ENCODE results near the gene NAP1L1.

DNA sequence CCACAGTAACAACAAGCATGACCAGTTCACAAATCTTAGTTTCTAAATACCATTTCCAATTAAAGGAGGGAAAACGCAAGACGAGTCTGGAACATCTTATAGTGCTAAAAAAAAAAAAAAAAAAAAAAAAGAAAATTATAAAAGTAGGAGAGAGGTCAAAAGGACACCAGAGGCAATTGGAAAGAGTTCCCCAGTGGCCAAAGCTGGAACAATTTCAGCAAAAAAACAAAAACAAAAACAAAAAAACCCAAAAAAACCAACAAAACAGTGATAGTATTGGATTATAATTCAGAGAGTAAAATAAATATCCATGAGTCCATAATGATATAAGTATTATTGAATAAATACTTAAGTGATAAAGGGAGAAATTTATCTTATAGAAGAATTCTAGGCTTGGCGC is 10.3 kb upstream of the NAP1L1 start:
- TF ChIP-seq, protein P1, sequence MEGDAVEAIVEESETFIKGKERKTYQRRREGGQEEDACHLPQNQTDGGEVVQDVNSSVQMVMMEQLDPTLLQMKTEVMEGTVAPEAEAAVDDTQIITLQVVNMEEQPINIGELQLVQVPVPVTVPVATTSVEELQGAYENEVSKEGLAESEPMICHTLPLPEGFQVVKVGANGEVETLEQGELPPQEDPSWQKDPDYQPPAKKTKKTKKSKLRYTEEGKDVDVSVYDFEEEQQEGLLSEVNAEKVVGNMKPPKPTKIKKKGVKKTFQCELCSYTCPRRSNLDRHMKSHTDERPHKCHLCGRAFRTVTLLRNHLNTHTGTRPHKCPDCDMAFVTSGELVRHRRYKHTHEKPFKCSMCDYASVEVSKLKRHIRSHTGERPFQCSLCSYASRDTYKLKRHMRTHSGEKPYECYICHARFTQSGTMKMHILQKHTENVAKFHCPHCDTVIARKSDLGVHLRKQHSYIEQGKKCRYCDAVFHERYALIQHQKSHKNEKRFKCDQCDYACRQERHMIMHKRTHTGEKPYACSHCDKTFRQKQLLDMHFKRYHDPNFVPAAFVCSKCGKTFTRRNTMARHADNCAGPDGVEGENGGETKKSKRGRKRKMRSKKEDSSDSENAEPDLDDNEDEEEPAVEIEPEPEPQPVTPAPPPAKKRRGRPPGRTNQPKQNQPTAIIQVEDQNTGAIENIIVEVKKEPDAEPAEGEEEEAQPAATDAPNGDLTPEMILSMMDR (conservative IDR thresholded peaks at IDR 0.05) = no peak; the same call in 1 of the 2 replicates
- TF ChIP-seq ZFX (IDR thresholded peaks at IDR 0.05) = no peak

Data from C4-2B (cell line).